ENCODE measurements around the gene CTIF. TPM values are rescaled to one million over a fixed set of nuclear protein-coding genes. Genes with fewer than 3 reads are reported as not detected.

Gene CTIF
- total RNA-seq, 4 donors from 2014 or later: 14.1 to 78.2 (median 18.4) TPM

GRCh38 chr18:48632676-48633257 is 93.9 kb downstream of the CTIF start:
- TF ChIP-seq EP300 (IDR thresholded peaks at IDR 0.05; ENCODE audit: low read depth) (no peak), POLR2A (IDR thresholded peaks at IDR 0.05) (no peak), CTCF (IDR thresholded peaks at IDR 0.05) (no peak), POLR2AphosphoS5 (IDR thresholded peaks at IDR 0.05) (no peak)
- no peak for DNase-seq

GRCh38 chr18:48634491-48634890 is 95.7 kb downstream of the CTIF start:
- no peak overlapping the region for H3K4me3 ChIP-seq
- intact Hi-C loops (cut with DNase I; ENCODE audit: low total_unique reads): no loop called here
- no peak for DNase-seq
- 83 to 87% methylated on average over 2 to 4 of the region's 6 CpGs for WGBS, 2 donors (ENCODE audit: low coverage in 1 of 2)
- TF ChIP-seq POLR2A (IDR thresholded peaks at IDR 0.05) (no peak), POLR2AphosphoS5 (IDR thresholded peaks at IDR 0.05) (no peak), CTCF (IDR thresholded peaks at IDR 0.05) (no peak), EP300 (IDR thresholded peaks at IDR 0.05; ENCODE audit: low read depth) (no peak)
- H3K27ac ChIP-seq: no peak overlapping the region
- H3K27me3 ChIP-seq: no peaks in the 10 kb centered on the region
- in situ Hi-C loops (cut with MboI; ENCODE audit: low pct_ligation_motif_present in 1 of 4, low pct_unique_long_range_greater_than_20kb in 1 of 4, low sequenced_read_pairs in 3 of 4): no loop called here
- H3K4me1 ChIP-seq: no peaks in the 10 kb centered on the region
- no peaks in the 10 kb centered on the region for H3K9me3 ChIP-seq
- H3K36me3 ChIP-seq: no peaks in the 10 kb centered on the region

More at GRCh38 chr18:48632676-48633257, 93.9 kb downstream of the CTIF start:
- no peaks in the 10 kb centered on the region for H3K4me1 ChIP-seq
- H3K36me3 ChIP-seq: no peaks in the 10 kb centered on the region
- H3K9me3 ChIP-seq: no peaks in the 10 kb centered on the region
- in situ Hi-C loops (cut with MboI; ENCODE audit: low pct_ligation_motif_present in 1 of 4, low pct_unique_long_range_greater_than_20kb in 1 of 4, low sequenced_read_pairs in 3 of 4) (no loop called here), intact Hi-C loops (cut with DNase I; ENCODE audit: low total_unique reads) (no loop called here)
- no peak overlapping the region for H3K4me3 ChIP-seq
- no peak overlapping the region for H3K27ac ChIP-seq
- WGBS, 2 donors (ENCODE audit: low coverage in 1 of 2): 96% methylated on average over 10 of the region's 12 CpGs; no CpG with 5 or more reads in 1 of the 2 donors
- no peaks in the 10 kb centered on the region for H3K27me3 ChIP-seq

- intact Hi-C loops (cut with DNase I; ENCODE audit: low total_unique reads): no loop called here
- Histone ChIP-seq H3K4me1 (no peaks in the 10 kb centered on the region), H3K36me3 (no peaks in the 10 kb centered on the region), H3K27me3 (no peaks in the 10 kb centered on the region), H3K27ac (no peak overlapping the region), H3K4me3 (no peak overlapping the region), H3K9me3 (no peaks in the 10 kb centered on the region)
- 94 to 95% methylated on average over 1 of the region's 1 CpG for WGBS, 2 donors (ENCODE audit: low coverage in 1 of 2)
- TF ChIP-seq POLR2A (IDR thresholded peaks at IDR 0.05) (no peak), POLR2AphosphoS5 (IDR thresholded peaks at IDR 0.05) (no peak), CTCF (IDR thresholded peaks at IDR 0.05) (no peak), EP300 (IDR thresholded peaks at IDR 0.05; ENCODE audit: low read depth) (no peak)
- in situ Hi-C loops (cut with MboI; ENCODE audit: low pct_ligation_motif_present in 1 of 4, low pct_unique_long_range_greater_than_20kb in 1 of 4, low sequenced_read_pairs in 3 of 4): no loop called here
- DNase-seq: no peak
These were observed 96.1 kb downstream of the CTIF start for GRCh38 chr18:48634975-48635374.

- TF ChIP-seq POLR2AphosphoS5 (IDR thresholded peaks at IDR 0.05) (no peak), EP300 (IDR thresholded peaks at IDR 0.05; ENCODE audit: low read depth) (no peak), POLR2A (IDR thresholded peaks at IDR 0.05) (no peak), CTCF (IDR thresholded peaks at IDR 0.05) (no peak)
- no peak overlapping the region for H3K4me3 ChIP-seq
- in situ Hi-C loops (cut with MboI; ENCODE audit: low pct_ligation_motif_present in 1 of 4, low pct_unique_long_range_greater_than_20kb in 1 of 4, low sequenced_read_pairs in 3 of 4): no loop called here
- no peak for DNase-seq
- H3K9me3 ChIP-seq: no peaks in the 10 kb centered on the region
- no peaks in the 10 kb centered on the region for H3K4me1 ChIP-seq
- no peak overlapping the region for H3K27ac ChIP-seq
- H3K27me3 ChIP-seq: no peaks in the 10 kb centered on the region
- intact Hi-C loops (cut with DNase I; ENCODE audit: low total_unique reads): no loop called here
- H3K36me3 ChIP-seq: no peaks in the 10 kb centered on the region
- 79% methylated on average over 2 of the region's 2 CpGs; no CpG with 5 or more reads in 1 of the 2 donors for WGBS, 2 donors (ENCODE audit: low coverage in 1 of 2)
These were observed 97.0 kb downstream of the CTIF start for GRCh38 chr18:48635806-48636205.

Measured in transverse colon (tissue), 4 donors.